Cardiac fibroblast (primary cell): ENCODE measurements around the gene SCTR.

Experiments
- DNase-seq, 2 donors: peaks; one replicate each; pipeline versions ENCODE4 v3.0.0 to v3.0.0-alpha.2; 2010; ENCODE audit warnings: low read depth in 2 of 2
- H3K4me3 ChIP-seq, 2 donors: replicated peaks in 1 of 2; 1 replicate in 1 of 2; 2 replicates in 1 of 2; pipeline ENCODE4 v1.5.1; 2011; ENCODE audit warnings: low read depth in 2 of 2, low read length in 2 of 2, mild to moderate bottlenecking in 2 of 2, moderate library complexity in 1 of 2
- CTCF ChIP-seq: IDR thresholded peaks from one replicate; pipeline ENCODE4 v1.5.1; 2011; ENCODE audit warnings: low read depth, mild to moderate bottlenecking, low read length, inconsistent platforms

SCTR gene

GRCh38 chr2:119429225-119429981 lies 94.9 kb downstream of the SCTR start:
- TF ChIP-seq CTCF = no peak
- peak; percentile 44 to 60 for DNase-seq
- H3K4me3 ChIP-seq = no peak overlapping the region

GRCh38 chr2:119428488-119429224 lies 95.6 kb downstream of the SCTR start:
- DNase-seq = no peak
- TF ChIP-seq CTCF = no peak
- no peak overlapping the region for H3K4me3 ChIP-seq

- DNase-seq = no peak
- no peak overlapping the region for H3K4me3 ChIP-seq
- TF ChIP-seq CTCF = no peak
These were observed 96.5 kb downstream of the SCTR start for GRCh38 chr2:119427756-119428155.

- DNase-seq = peak in 1 of 2 donors; percentile 64
- H3K4me3 ChIP-seq = no peak overlapping the region
- no peak for TF ChIP-seq CTCF
These were observed 97.4 kb downstream of the SCTR start for GRCh38 chr2:119426801-119427395.

- no peak for TF ChIP-seq CTCF
- DNase-seq = no peak
- H3K4me3 ChIP-seq = no peak overlapping the region
These were observed 97.9 kb downstream of the SCTR start for GRCh38 chr2:119426396-119426675.

- TF ChIP-seq CTCF = no peak
- no peak overlapping the region for H3K4me3 ChIP-seq
- peak in 1 of 2 donors; percentile 45 for DNase-seq
These were observed 98.5 kb downstream of the SCTR start for GRCh38 chr2:119425620-119426395.
